Muscle of arm (tissue), 12 donors: ENCODE measurements around the gene INAVA. TPM values are rescaled to one million over a fixed set of nuclear protein-coding genes. Genes with fewer than 3 reads are reported as not detected.
"Not testable (repeated sequence)": the region's sequence is repeated elsewhere in the genome, so short reads cannot be mapped to it uniquely, and the experiment has no call there.

Experiments
- DNase-seq: peaks from one replicate; pipeline ENCODE4 v3.0.0-alpha.2; 2013
- polyA plus RNA-seq, 12 donors: library from polyadenylated mRNA; unstranded; fragments of 120-200 nt; gene quantifications; one replicate each; pipeline ENCODE4 v1.2.1, GENCODE V29; 2013; ENCODE audit not compliant: insufficient read length in 12 of 12

Gene INAVA
- polyA plus RNA-seq, 12 donors: 1.7 to 20.7 (median 2.8) TPM; not detected in 1

GRCh38 chr1:200918006-200918405 lies 23.3 kb downstream of the INAVA start:
- DNase-seq: no peak

- DNase-seq: no peak
Measured at GRCh38 chr1:200919386-200919785, 24.7 kb downstream of the INAVA start.

- DNase-seq: no peak
Measured at GRCh38 chr1:200921571-200922110, 26.9 kb downstream of the INAVA start.

GRCh38 chr1:200922406-200922805 lies 27.7 kb downstream of the INAVA start:
- DNase-seq: no peak

GRCh38 chr1:200923601-200924000 lies 28.9 kb downstream of the INAVA start:
- DNase-seq: no peak

- no peak for DNase-seq
Measured at GRCh38 chr1:200925831-200926230, 31.1 kb downstream of the INAVA start.

- DNase-seq: no peak
Measured at GRCh38 chr1:200929530-200930278, 35.0 kb downstream of the INAVA start.

- DNase-seq: not testable (repeated sequence)
Measured at GRCh38 chr1:200930285-200930684, 35.6 kb downstream of the INAVA start.

- DNase-seq: no peak
Measured at GRCh38 chr1:200931776-200932175, 37.1 kb downstream of the INAVA start.

- DNase-seq: no peak
Measured at GRCh38 chr1:200934676-200935245, 40.1 kb downstream of the INAVA start.

GRCh38 chr1:200935286-200935962 lies 40.7 kb downstream of the INAVA start:
- not testable (repeated sequence) for DNase-seq

- DNase-seq: no peak
Measured at GRCh38 chr1:200938955-200939354, 44.3 kb downstream of the INAVA start.

- no peak for DNase-seq
Measured at GRCh38 chr1:200945111-200945510, 50.4 kb downstream of the INAVA start.

- no peak for DNase-seq
Measured at GRCh38 chr1:200947059-200947566, 52.4 kb downstream of the INAVA start.

- no peak for DNase-seq
Measured at GRCh38 chr1:200949626-200950025, 54.9 kb downstream of the INAVA start.

- DNase-seq: no peak
Measured at GRCh38 chr1:200951016-200951415, 56.3 kb downstream of the INAVA start.

GRCh38 chr1:200954434-200954833 lies 59.7 kb downstream of the INAVA start:
- DNase-seq: no peak

GRCh38 chr1:200958597-200958996 lies 63.9 kb downstream of the INAVA start:
- no peak for DNase-seq

GRCh38 chr1:200959411-200959921 lies 64.8 kb downstream of the INAVA start:
- DNase-seq: no peak

- DNase-seq: no peak
Measured at GRCh38 chr1:200960236-200960947, 65.7 kb downstream of the INAVA start.

GRCh38 chr1:200960948-200961340 lies 66.2 kb downstream of the INAVA start:
- no peak for DNase-seq

- DNase-seq: not testable (repeated sequence)
Measured at GRCh38 chr1:200962151-200962550, 67.5 kb downstream of the INAVA start.
